ENCODE measurements around the gene TPSD1. TPM values are rescaled to one million over a fixed set of nuclear protein-coding genes. Genes with fewer than 3 reads are reported as not detected.

TPSD1 gene
- total RNA-seq, 1 experiment from 2014 or later = not detected

- no peak for ATAC-seq
- TF ChIP-seq EZH2phosphoT487 (IDR thresholded peaks at IDR 0.05; ENCODE audit: borderline replicate concordance, low read length) = no peak
- TF ChIP-seq, protein P1, sequence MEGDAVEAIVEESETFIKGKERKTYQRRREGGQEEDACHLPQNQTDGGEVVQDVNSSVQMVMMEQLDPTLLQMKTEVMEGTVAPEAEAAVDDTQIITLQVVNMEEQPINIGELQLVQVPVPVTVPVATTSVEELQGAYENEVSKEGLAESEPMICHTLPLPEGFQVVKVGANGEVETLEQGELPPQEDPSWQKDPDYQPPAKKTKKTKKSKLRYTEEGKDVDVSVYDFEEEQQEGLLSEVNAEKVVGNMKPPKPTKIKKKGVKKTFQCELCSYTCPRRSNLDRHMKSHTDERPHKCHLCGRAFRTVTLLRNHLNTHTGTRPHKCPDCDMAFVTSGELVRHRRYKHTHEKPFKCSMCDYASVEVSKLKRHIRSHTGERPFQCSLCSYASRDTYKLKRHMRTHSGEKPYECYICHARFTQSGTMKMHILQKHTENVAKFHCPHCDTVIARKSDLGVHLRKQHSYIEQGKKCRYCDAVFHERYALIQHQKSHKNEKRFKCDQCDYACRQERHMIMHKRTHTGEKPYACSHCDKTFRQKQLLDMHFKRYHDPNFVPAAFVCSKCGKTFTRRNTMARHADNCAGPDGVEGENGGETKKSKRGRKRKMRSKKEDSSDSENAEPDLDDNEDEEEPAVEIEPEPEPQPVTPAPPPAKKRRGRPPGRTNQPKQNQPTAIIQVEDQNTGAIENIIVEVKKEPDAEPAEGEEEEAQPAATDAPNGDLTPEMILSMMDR (conservative IDR thresholded peaks at IDR 0.05; ENCODE audit: low read depth, low read length) = no peak
- TF ChIP-seq EZH2 (IDR thresholded peaks at IDR 0.05; ENCODE audit: low read length, unreplicated experiment) = no peak
- no peaks in the 10 kb centered on the region for H4K20me1 ChIP-seq (ENCODE audit: low read length)
- no peaks in the 10 kb centered on the region for H3K79me2 ChIP-seq (ENCODE audit: low read length)
- no peak overlapping the region for H3K27ac ChIP-seq (ENCODE audit: low read length)
- H2AFZ ChIP-seq (ENCODE audit: low read length) = no peak overlapping the region
- no TSS peak for BruUV-seq (replicated peaks)
- no peak overlapping the region for H3K4me3 ChIP-seq (ENCODE audit: low read length)
- no peak overlapping the region for H3K9ac ChIP-seq (ENCODE audit: low read length)
- H3F3A ChIP-seq (ENCODE audit: low read length, unreplicated experiment) = no peaks in the 10 kb centered on the region
- DNase-seq = no peak
- H3K4me1 ChIP-seq (ENCODE audit: insufficient read depth, low read length) = no peaks in the 10 kb centered on the region
- no peaks in the 10 kb centered on the region for H3K36me3 ChIP-seq (ENCODE audit: low read depth, low read length)
- H3K9me3 ChIP-seq (ENCODE audit: low read length) = no peaks in the 10 kb centered on the region
- H3K9me2 ChIP-seq (replicated peaks; ENCODE audit: low read length) = no peaks in the 10 kb centered on the region
- no peaks in the 10 kb centered on the region for H3K27me3 ChIP-seq (ENCODE audit: low read length)
- intact Hi-C loops (cut with micrococcal nuclease) = no loop called here
- no peak overlapping the region for H3K4me2 ChIP-seq (ENCODE audit: low read length)
- ChIA-PET POLR2A (ENCODE audit: unreplicated experiment) (no interaction called here), CTCF (no interaction called here)
Observed at GRCh38 chr16:1208239-1208830, 47.5 kb upstream of the TPSD1 start.

- H3K27me3 ChIP-seq (ENCODE audit: low read length) = no peaks in the 10 kb centered on the region
- H3K9me2 ChIP-seq (replicated peaks; ENCODE audit: low read length) = no peaks in the 10 kb centered on the region
- H3K4me3 ChIP-seq (ENCODE audit: low read length) = no peak overlapping the region
- intact Hi-C loops (cut with micrococcal nuclease) = no loop called here
- no peak overlapping the region for H3K27ac ChIP-seq (ENCODE audit: low read length)
- no peaks in the 10 kb centered on the region for H3K9me3 ChIP-seq (ENCODE audit: low read length)
- H2AFZ ChIP-seq (ENCODE audit: low read length) = no peak overlapping the region
- CTCF ChIA-PET = no interaction called here
- TF ChIP-seq, protein P1 (conservative IDR thresholded peaks at IDR 0.05; ENCODE audit: low read depth, low read length) = no peak
- TF ChIP-seq EZH2 (IDR thresholded peaks at IDR 0.05; ENCODE audit: low read length, unreplicated experiment) (no peak), EZH2phosphoT487 (IDR thresholded peaks at IDR 0.05; ENCODE audit: borderline replicate concordance, low read length) (no peak)
- no peaks in the 10 kb centered on the region for H3F3A ChIP-seq (ENCODE audit: low read length, unreplicated experiment)
- no peak overlapping the region for H3K4me2 ChIP-seq (ENCODE audit: low read length)
- ATAC-seq = no peak
- no peaks in the 10 kb centered on the region for H3K79me2 ChIP-seq (ENCODE audit: low read length)
- POLR2A ChIA-PET (ENCODE audit: unreplicated experiment) = no interaction called here
- no peak for DNase-seq
- no TSS peak for BruUV-seq (replicated peaks)
- H3K9ac ChIP-seq (ENCODE audit: low read length) = no peak overlapping the region
- H3K36me3 ChIP-seq (ENCODE audit: low read depth, low read length) = no peaks in the 10 kb centered on the region
- H4K20me1 ChIP-seq (ENCODE audit: low read length) = no peaks in the 10 kb centered on the region
- no peaks in the 10 kb centered on the region for H3K4me1 ChIP-seq (ENCODE audit: insufficient read depth, low read length)
Observed at GRCh38 chr16:1209081-1209480, 46.8 kb upstream of the TPSD1 start.

- no peak overlapping the region for H3K4me3 ChIP-seq (ENCODE audit: low read length)
- intact Hi-C loops (cut with micrococcal nuclease) = no loop called here
- POLR2A ChIA-PET (ENCODE audit: unreplicated experiment) = no interaction called here
- no peaks in the 10 kb centered on the region for H3K9me2 ChIP-seq (replicated peaks; ENCODE audit: low read length)
- DNase-seq (no peak), ATAC-seq (no peak)
- H3K36me3 ChIP-seq (ENCODE audit: low read depth, low read length) = no peaks in the 10 kb centered on the region
- no peak overlapping the region for H3K27ac ChIP-seq (ENCODE audit: low read length)
- no peak overlapping the region for H3K9ac ChIP-seq (ENCODE audit: low read length)
- CTCF ChIA-PET = no interaction called here
- BruUV-seq (replicated peaks) = no TSS peak
- no peaks in the 10 kb centered on the region for H3K4me1 ChIP-seq (ENCODE audit: insufficient read depth, low read length)
- H3F3A ChIP-seq (ENCODE audit: low read length, unreplicated experiment) = no peaks in the 10 kb centered on the region
- no peak for TF ChIP-seq EZH2 (IDR thresholded peaks at IDR 0.05; ENCODE audit: low read length, unreplicated experiment)
- TF ChIP-seq EZH2phosphoT487 (IDR thresholded peaks at IDR 0.05; ENCODE audit: borderline replicate concordance, low read length) = no peak
- TF ChIP-seq, protein P1 (conservative IDR thresholded peaks at IDR 0.05; ENCODE audit: low read depth, low read length) = no peak
- H3K4me2 ChIP-seq (ENCODE audit: low read length) = no peak overlapping the region
- no peak overlapping the region for H2AFZ ChIP-seq (ENCODE audit: low read length)
- H3K9me3 ChIP-seq (ENCODE audit: low read length) = no peaks in the 10 kb centered on the region
- no peaks in the 10 kb centered on the region for H3K27me3 ChIP-seq (ENCODE audit: low read length)
- H3K79me2 ChIP-seq (ENCODE audit: low read length) = no peaks in the 10 kb centered on the region
- no peaks in the 10 kb centered on the region for H4K20me1 ChIP-seq (ENCODE audit: low read length)
Observed at GRCh38 chr16:1210461-1210860, 45.4 kb upstream of the TPSD1 start.
